Nephron progenitor cell (in vitro differentiated cells): ENCODE measurements around the gene ARHGAP30.
"Not testable (repeated sequence)": the region's sequence is repeated elsewhere in the genome, so short reads cannot be mapped to it uniquely, and the experiment has no call there.

Experiments used
- DNase-seq: peaks from one replicate; pipeline ENCODE4 v3.0.0; 2021
- H3K27ac Mint-ChIP-seq: 2 replicates; pipeline ENCODE4 v1.8.0; 2021; ENCODE audit warnings: mild to moderate bottlenecking, moderate library complexity, mixed read lengths
- H3K27me3 Mint-ChIP-seq: 2 replicates; pipeline ENCODE4 v1.8.0; 2021; ENCODE audit warnings: mild to moderate bottlenecking, low read depth, mixed read lengths; ENCODE audit not compliant: poor library complexity
- H3K36me3 Mint-ChIP-seq: 2 replicates; pipeline ENCODE4 v1.8.0; 2021; ENCODE audit warnings: low read depth, mixed read lengths
- H3K4me1 Mint-ChIP-seq: 2 replicates; pipeline ENCODE4 v1.8.0; 2021; ENCODE audit warnings: mixed read lengths
- H3K4me3 Mint-ChIP-seq: 2 replicates; pipeline ENCODE4 v1.8.0; 2021; ENCODE audit warnings: mild to moderate bottlenecking, moderate library complexity, mixed read lengths
- H3K9me3 Mint-ChIP-seq: 2 replicates; pipeline ENCODE4 v1.8.0; 2021; ENCODE audit warnings: mild to moderate bottlenecking, moderate library complexity, mixed read lengths
- TF ChIP-seq, protein P1 (sequence below): fragments of 200-600 bp; sonication (generic); IDR thresholded peaks from 2 replicates; pipeline ENCODE4 v1.5.0; 2021; ENCODE audit warnings: antibody characterized with exemption

Gene ARHGAP30, protein sequence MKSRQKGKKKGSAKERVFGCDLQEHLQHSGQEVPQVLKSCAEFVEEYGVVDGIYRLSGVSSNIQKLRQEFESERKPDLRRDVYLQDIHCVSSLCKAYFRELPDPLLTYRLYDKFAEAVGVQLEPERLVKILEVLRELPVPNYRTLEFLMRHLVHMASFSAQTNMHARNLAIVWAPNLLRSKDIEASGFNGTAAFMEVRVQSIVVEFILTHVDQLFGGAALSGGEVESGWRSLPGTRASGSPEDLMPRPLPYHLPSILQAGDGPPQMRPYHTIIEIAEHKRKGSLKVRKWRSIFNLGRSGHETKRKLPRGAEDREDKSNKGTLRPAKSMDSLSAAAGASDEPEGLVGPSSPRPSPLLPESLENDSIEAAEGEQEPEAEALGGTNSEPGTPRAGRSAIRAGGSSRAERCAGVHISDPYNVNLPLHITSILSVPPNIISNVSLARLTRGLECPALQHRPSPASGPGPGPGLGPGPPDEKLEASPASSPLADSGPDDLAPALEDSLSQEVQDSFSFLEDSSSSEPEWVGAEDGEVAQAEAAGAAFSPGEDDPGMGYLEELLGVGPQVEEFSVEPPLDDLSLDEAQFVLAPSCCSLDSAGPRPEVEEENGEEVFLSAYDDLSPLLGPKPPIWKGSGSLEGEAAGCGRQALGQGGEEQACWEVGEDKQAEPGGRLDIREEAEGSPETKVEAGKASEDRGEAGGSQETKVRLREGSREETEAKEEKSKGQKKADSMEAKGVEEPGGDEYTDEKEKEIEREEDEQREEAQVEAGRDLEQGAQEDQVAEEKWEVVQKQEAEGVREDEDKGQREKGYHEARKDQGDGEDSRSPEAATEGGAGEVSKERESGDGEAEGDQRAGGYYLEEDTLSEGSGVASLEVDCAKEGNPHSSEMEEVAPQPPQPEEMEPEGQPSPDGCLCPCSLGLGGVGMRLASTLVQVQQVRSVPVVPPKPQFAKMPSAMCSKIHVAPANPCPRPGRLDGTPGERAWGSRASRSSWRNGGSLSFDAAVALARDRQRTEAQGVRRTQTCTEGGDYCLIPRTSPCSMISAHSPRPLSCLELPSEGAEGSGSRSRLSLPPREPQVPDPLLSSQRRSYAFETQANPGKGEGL

DNA sequence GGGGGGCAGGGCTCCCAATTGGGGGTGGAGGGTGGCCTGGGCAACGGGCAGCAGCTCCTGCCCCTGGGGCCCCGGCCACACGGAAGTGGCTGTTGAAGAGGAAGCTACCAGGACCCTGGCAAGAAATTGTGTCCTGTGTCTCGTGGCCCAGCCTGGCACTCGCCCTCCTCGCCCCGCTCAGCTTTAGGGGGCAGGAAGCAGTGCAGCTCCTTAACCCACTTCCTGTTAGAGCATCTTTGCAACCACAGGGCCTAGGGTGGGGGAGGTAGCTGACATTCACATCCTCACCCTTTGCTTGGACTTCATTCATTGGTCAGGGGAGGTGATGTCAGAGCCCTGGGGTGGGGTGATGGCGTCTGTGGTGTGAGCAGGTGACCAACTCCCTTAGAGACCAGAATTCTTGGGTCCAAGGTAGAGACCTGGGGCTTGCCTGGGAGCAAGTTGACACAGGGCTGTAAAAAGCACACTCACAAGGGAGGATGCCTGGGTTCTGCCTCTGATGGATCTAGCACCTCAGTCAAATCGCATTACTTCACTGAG, at the start of gene ARHGAP30:
ARHGAP30 (minus strand) TSS at position 161 of the 540 bp plus-strand sequence. CDS start 267 bp downstream, outside the sequence.
- TF ChIP-seq, protein P1, sequence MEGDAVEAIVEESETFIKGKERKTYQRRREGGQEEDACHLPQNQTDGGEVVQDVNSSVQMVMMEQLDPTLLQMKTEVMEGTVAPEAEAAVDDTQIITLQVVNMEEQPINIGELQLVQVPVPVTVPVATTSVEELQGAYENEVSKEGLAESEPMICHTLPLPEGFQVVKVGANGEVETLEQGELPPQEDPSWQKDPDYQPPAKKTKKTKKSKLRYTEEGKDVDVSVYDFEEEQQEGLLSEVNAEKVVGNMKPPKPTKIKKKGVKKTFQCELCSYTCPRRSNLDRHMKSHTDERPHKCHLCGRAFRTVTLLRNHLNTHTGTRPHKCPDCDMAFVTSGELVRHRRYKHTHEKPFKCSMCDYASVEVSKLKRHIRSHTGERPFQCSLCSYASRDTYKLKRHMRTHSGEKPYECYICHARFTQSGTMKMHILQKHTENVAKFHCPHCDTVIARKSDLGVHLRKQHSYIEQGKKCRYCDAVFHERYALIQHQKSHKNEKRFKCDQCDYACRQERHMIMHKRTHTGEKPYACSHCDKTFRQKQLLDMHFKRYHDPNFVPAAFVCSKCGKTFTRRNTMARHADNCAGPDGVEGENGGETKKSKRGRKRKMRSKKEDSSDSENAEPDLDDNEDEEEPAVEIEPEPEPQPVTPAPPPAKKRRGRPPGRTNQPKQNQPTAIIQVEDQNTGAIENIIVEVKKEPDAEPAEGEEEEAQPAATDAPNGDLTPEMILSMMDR: no peak
- H3K27me3 Mint-ChIP-seq: peaks cover 13% of the 10 kb centered on the region
- DNase-seq: no peak
- no peak within 1 kb of the TSS for H3K4me3 Mint-ChIP-seq
- H3K36me3 Mint-ChIP-seq: no peaks in the 10 kb centered on the region
- H3K4me1 Mint-ChIP-seq: peaks cover 29% of the 10 kb centered on the region
- no peaks in the 10 kb centered on the region for H3K9me3 Mint-ChIP-seq
- peak within 1 kb of the TSS; percentile 62 for H3K27ac Mint-ChIP-seq

DNA sequence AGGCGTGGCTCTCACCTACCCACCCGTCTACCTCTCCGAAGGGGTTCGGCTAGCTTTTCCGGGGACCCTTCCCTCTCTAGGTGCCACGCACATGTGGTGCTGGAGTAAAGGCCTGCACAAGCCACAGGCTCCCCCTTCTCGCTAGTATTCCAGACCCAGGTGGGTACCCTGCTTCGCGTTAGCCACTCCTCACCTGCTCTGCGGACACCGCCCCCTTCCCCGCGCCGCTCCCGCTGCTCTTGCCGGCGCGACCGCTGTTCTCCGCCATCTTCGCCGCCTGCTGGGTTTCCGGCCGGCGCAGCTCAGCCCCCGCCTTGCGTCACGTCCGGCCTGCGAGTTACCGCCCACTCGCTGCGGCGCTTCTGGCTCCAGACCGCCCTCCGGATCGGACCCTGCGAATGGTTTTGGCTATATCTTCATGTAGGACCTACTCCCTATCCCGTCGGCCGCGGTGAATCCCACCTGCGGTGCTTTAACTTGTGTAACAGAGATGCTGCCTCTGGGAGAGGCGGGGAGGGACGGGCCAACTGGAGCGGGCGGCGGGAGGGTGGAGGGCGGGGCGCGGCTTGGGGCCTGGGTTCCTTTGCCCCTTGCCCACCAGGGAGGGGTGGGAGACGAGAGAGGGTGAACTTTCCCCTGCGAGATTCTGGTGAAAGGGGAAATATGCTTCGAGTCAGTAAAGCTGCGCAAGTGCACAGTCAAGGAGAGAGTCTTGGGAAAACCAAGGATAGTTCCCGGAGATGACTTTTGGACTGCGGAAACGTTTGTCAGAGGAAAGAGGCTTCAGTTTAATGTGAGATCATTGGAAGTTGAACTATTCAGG, 48.3 kb upstream of the ARHGAP30 start, which contains the start of the genes NIT1 and PFDN2:
NIT1 (plus strand) TSS at position 347 of the 823 bp plus-strand sequence; CDS start at position 419, 72 bp downstream.
PFDN2 (minus strand) TSS at position 279 of the 823 bp plus-strand sequence; CDS start at position 268, 11 bp downstream.
- Mint-ChIP-seq H3K4me3 (peak within 1 kb of the TSS; percentile 97), H3K36me3 (peaks cover 24% of the 10 kb centered on the region), H3K4me1 (peaks cover 49% of the 10 kb centered on the region), H3K9me3 (no peaks in the 10 kb centered on the region), H3K27ac (peak within 1 kb of the TSS; percentile 99), H3K27me3 (no peaks in the 10 kb centered on the region)
- peak; percentile 91 for DNase-seq
- TF ChIP-seq, protein P1: no peak

DNA sequence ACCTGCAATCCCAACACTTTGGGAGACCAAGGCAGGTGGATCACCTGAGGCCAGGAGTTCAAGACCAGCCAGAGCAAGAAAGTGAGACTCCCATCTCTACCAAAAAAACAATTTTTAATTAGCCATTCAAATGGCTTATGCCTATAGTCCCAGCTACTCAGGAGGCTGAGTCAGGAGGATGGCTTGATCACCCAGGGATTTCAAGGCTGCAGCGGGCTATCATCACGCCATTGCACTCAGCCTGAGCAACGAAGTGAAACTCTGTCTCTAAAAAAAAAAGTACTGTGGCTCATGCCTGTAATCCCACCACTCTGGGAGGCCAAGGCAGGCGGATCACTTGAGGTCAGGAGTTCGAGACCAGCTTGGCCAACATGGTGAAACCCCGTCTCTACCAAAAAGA, 46.3 kb upstream of the ARHGAP30 start:
- DNase-seq, H3K27me3 Mint-ChIP-seq, H3K36me3 Mint-ChIP-seq, H3K9me3 Mint-ChIP-seq, H3K27ac Mint-ChIP-seq: not testable (repeated sequence)
- Mint-ChIP-seq H3K4me3 (peak overlapping the region; percentile 97), H3K4me1 (peaks cover 49% of the 10 kb centered on the region)

DNA sequence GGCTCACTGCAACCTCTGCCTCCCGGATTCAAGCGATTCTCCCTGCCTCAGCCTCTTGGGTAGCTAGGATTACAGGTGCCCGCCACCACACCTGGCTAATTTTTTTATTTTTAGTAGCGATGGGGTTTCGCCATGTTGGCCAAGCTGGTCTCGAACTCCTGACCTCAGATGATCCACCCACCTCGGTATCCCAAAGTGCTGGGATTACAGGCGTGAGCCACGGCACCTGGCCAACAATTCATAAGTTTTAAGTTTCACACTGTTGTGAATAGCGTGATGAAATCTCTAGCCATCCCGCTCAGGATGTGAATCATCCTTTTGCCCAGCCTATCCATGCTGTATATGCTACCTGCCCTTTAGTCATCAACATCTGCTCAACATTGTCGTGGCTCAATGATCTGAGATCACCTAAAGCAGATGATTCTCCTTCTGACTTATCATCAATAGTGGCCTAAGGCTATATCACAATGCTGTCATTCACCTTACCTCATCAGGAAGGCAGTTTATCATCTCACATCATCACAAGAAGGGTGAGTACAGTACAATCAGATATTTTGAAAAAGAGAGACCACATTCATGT, 45.5 kb upstream of the ARHGAP30 start:
- no peak overlapping the region for H3K27ac Mint-ChIP-seq
- H3K27me3 Mint-ChIP-seq: no peaks in the 10 kb centered on the region
- H3K9me3 Mint-ChIP-seq: no peaks in the 10 kb centered on the region
- peaks cover 47% of the 10 kb centered on the region for H3K4me1 Mint-ChIP-seq
- TF ChIP-seq, protein P1: no peak
- DNase-seq: no peak
- peaks cover 6% of the 10 kb centered on the region for H3K36me3 Mint-ChIP-seq
- peak overlapping the region; percentile 23 for H3K4me3 Mint-ChIP-seq

DNA sequence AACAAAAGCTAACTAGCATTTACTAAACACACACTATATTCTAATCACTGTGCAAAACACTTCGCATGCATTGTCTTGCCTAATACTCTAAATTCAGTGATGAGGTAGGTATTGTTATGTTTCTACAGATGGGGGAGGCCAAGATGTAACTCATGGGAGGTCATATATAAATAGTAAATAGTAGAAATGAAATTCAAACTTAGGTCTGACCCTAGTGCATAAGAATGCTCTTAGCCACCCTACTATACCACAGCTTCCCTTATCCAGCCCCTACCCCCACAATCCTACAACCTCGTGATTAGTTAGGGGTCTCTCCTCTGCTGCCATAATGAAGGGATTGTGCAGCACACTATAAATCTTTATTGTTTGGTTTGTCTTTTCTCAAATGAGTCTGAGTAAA, 44.9 kb upstream of the ARHGAP30 start:
- Mint-ChIP-seq H3K4me3 (no peak overlapping the region), H3K36me3 (peaks cover 7% of the 10 kb centered on the region), H3K27ac (no peak overlapping the region), H3K4me1 (peaks cover 40% of the 10 kb centered on the region), H3K27me3 (no peaks in the 10 kb centered on the region), H3K9me3 (no peaks in the 10 kb centered on the region)
- TF ChIP-seq, protein P1: no peak
- DNase-seq: no peak
